WTC11 (cell line): ENCODE data around the gene EVPLL.

Experiments used
- ATF3 ChIP-seq: sonication (generic); formaldehyde crosslinking; conservative IDR thresholded peaks from 2 replicates; pipeline ENCODE4 v1.8.1; 2022; ENCODE audit warnings: mild to moderate bottlenecking, missing genetic modification reagents
- CREM ChIP-seq: sonication (generic); formaldehyde crosslinking; IDR thresholded peaks from 2 replicates; pipeline ENCODE4 v1.8.1; 2022; ENCODE audit warnings: mild to moderate bottlenecking, missing genetic modification reagents, moderate library complexity
- CTCF ChIP-seq: fragments of 200-600 bp; IDR thresholded peaks from 2 replicates; pipeline ENCODE4 v1.8.0; 2022; ENCODE audit warnings: antibody characterized with exemption
- ELF4 ChIP-seq: sonication (generic); formaldehyde crosslinking; IDR thresholded peaks from 2 replicates; pipeline ENCODE4 v1.8.1; 2022; ENCODE audit warnings: low read depth, mild to moderate bottlenecking, moderate library complexity, missing genetic modification reagents
- EMX1 ChIP-seq: fragments of 250-450 bp; sonication (Bioruptor Pico); IDR thresholded peaks from 2 replicates; pipeline ENCODE4 v1.8.0; 2021; ENCODE audit warnings: mild to moderate bottlenecking
- ETV6 ChIP-seq: sonication (generic); formaldehyde crosslinking; IDR thresholded peaks from 2 replicates; pipeline ENCODE4 v1.8.1; 2022; ENCODE audit warnings: mild to moderate bottlenecking, missing genetic modification reagents
- GABPB1 ChIP-seq: sonication (generic); formaldehyde crosslinking; IDR thresholded peaks from 2 replicates; pipeline ENCODE4 v1.8.1; 2023; ENCODE audit warnings: mild to moderate bottlenecking, missing genetic modification reagents
- GRHL2 ChIP-seq: fragments of 250-450 bp; sonication (Bioruptor Pico); IDR thresholded peaks from 2 replicates; pipeline ENCODE4 v1.8.0; 2022; ENCODE audit warnings: mild to moderate bottlenecking, moderate library complexity; ENCODE audit not compliant: insufficient replicate concordance, severe bottlenecking
- IRF1 ChIP-seq: sonication (generic); formaldehyde crosslinking; IDR thresholded peaks from 2 replicates; pipeline ENCODE4 v1.8.0; 2023; ENCODE audit warnings: missing genetic modification reagents
- NFYB ChIP-seq: sonication (generic); formaldehyde crosslinking; conservative IDR thresholded peaks from 2 replicates; pipeline ENCODE4 v1.8.0; 2022; ENCODE audit warnings: low read depth, missing genetic modification reagents
- SMAD3 ChIP-seq: sonication (generic); formaldehyde crosslinking; IDR thresholded peaks from 2 replicates; pipeline ENCODE4 v1.8.0; 2022; ENCODE audit warnings: missing genetic modification reagents, mild to moderate bottlenecking, borderline replicate concordance
- ZNF121 ChIP-seq: sonication (generic); formaldehyde crosslinking; IDR thresholded peaks from 2 replicates; pipeline ENCODE4 v1.8.0; 2023; ENCODE audit warnings: missing genetic modification reagents
- ZNF396 ChIP-seq: fragments of 250-450 bp; sonication (Bioruptor Pico); IDR thresholded peaks from 2 replicates; pipeline ENCODE4 v1.8.0; 2021; ENCODE audit warnings: mild to moderate bottlenecking, moderate library complexity, borderline replicate concordance
- ZNF425 ChIP-seq: fragments of 250-450 bp; sonication (Bioruptor Pico); conservative IDR thresholded peaks from 2 replicates; pipeline ENCODE4 v1.9.0; 2021; ENCODE audit warnings: mild to moderate bottlenecking

GRCh38 chr17:18381158-18381952 is 3.8 kb downstream of the EVPLL start:
- TF ChIP-seq GRHL2 (CRISPR knock-in tag) (no peak), SMAD3 (no peak), EMX1 (CRISPR knock-in tag) (no peak), CTCF (no peak), NFYB (no peak), ZNF396 (CRISPR knock-in tag) (no peak), ETV6 (CRISPR knock-in tag) (no peak), ATF3 (no peak), GABPB1 (no peak), ZNF121 (CRISPR knock-in tag) (no peak), CREM (CRISPR knock-in tag) (no peak), ZNF425 (CRISPR knock-in tag) (no peak), ELF4 (no peak), IRF1 (no peak)
